Breast epithelium (tissue), 3 donors: Measurements from ENCODE around the gene ACTR2.
"Not testable (repeated sequence)": the region's sequence is repeated elsewhere in the genome, so short reads cannot be mapped to it uniquely, and the experiment has no call there.

Experiments
- CTCF ChIP-seq, 3 donors: fragments of 450-650 bp; IDR thresholded peaks; one replicate each; pipeline ENCODE4 v1.5.1; 2016 to 2017; ENCODE audit warnings: antibody characterized with exemption in 3 of 3, mild to moderate bottlenecking in 3 of 3, moderate library complexity in 3 of 3
- POLR2A ChIP-seq: fragments of 450-650 bp; IDR thresholded peaks from one replicate; pipeline ENCODE4 v1.6.1; 2016; ENCODE audit warnings: antibody characterized with exemption, mild to moderate bottlenecking, moderate library complexity

- TF ChIP-seq CTCF (IDR thresholded peaks at IDR 0.05); POLR2A: not testable (repeated sequence)
These were observed 16.8 kb downstream of the ACTR2 start for GRCh38 chr2:65244452-65244851.
